ENCODE measurements around the gene MMP25. TPM values are rescaled to one million over a fixed set of nuclear protein-coding genes. Genes with fewer than 3 reads are reported as not detected.
A peak's percentile ranks its signal among the peaks of the same experiment; 100 is the strongest.

The MMP25 gene
- total and polyA plus RNA-seq, 9 of the 15 experiments (the other 6 are each of a cell fraction or from before 2014, with no cell fraction given): 0.03 to 0.04 TPM; not detected in 7

DNA sequence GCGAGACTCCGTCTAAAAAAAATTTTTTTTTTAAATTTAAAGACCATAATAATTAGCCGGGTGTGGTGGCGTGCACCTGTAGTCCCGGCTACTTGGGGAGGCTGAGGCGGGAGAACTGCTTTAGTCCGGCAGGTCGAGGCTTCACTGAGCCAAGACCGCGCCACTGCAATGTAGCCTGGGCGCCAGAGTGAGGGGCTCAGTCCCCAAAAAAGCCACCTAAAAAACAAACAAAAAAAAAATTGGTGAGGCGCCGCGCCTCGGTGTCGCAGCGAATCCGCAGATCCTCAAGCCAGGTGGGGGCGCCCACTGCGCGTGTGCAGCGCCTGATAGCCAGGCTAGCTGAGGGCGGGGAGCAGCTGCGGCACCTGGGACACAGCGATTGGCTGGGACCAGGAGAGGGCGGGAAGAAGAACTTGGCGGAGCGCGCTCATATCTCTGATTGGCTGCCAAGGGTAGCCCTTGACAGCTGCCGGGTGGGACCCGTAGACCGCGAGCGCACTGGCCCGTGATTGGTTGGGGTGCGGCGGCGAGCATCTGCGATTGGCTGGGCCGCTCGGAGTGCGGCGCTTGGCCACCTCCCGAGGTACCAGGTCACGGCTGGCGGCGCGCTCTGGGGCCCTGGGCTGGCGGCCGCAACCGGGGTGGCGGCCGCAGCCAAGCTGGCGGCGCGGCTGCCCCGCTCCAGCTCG, 42.6 kb upstream of the MMP25 start (continued):
- TF ChIP-seq ZNF561 (CRISPR knock-in tag; conservative IDR thresholded peaks at IDR 0.05) (no peak), PURB (CRISPR knock-in tag; IDR thresholded peaks at IDR 0.05; ENCODE audit: low read depth) (no peak), ARID1B (IDR thresholded peaks at IDR 0.05) (no peak), SOX6 (IDR thresholded peaks at IDR 0.05) (peak; percentile 28; the same call in 1 of the 2 replicates), SMAD2 (IDR thresholded peaks at IDR 0.05; ENCODE audit: low read depth, low read length) (no peak), EHMT2 (IDR thresholded peaks at IDR 0.05) (no peak), SMARCC2 (IDR thresholded peaks at IDR 0.05; ENCODE audit: low read depth) (no peak), TCFL5 (CRISPR knock-in tag; conservative IDR thresholded peaks at IDR 0.05) (no peak), C11orf30 (IDR thresholded peaks at IDR 0.05; ENCODE audit: low read depth) (no peak), BRD4 (IDR thresholded peaks at IDR 0.05) (no peak), CREB1 (IDR thresholded peaks at IDR 0.05) (no peak), CREB1 (CRISPR knock-in tag; IDR thresholded peaks at IDR 0.05) (peak; percentile 40; the same call in 1 of the 2 replicates), NCOA4 (IDR thresholded peaks at IDR 0.05; ENCODE audit: partially characterized antibody) (no peak), CSDE1 (IDR thresholded peaks at IDR 0.05) (no peak), CBX2 (IDR thresholded peaks at IDR 0.05; ENCODE audit: insufficient read depth, low read length, poor library complexity, severe bottlenecking) (no peak), BCL6 (CRISPR knock-in tag; IDR thresholded peaks at IDR 0.05) (no peak), KAT7 (CRISPR knock-in tag; IDR thresholded peaks at IDR 0.05; ENCODE audit: borderline replicate concordance) (no peak), ZFP36 (IDR thresholded peaks at IDR 0.05; ENCODE audit: low read depth, low read length, partially characterized antibody) (no peak), ARNT (IDR thresholded peaks at IDR 0.05) (no peak), TSC22D4 (tag; IDR thresholded peaks at IDR 0.05) (no peak), YY1 (IDR thresholded peaks at IDR 0.05; ENCODE audit: borderline replicate concordance in 1 of 3, control insufficient read depth in 1 of 3, extremely low read depth in 1 of 3, insufficient read depth in 3 of 3, insufficient read length in 1 of 3, insufficient replicate concordance in 2 of 3, low read depth in 1 of 3, low read length in 2 of 3) (peak in 2 of 3 experiments; percentile 22 to 27), ETV6 (IDR thresholded peaks at IDR 0.05; ENCODE audit: borderline replicate concordance in 1 of 2, low read depth in 2 of 2, low read length in 1 of 2) (no peak), ETV6 (CRISPR knock-in tag; IDR thresholded peaks at IDR 0.05; ENCODE audit: borderline replicate concordance) (no peak), ZNF143 (CRISPR knock-in tag; IDR thresholded peaks at IDR 0.05) (no peak), ZBTB1 (CRISPR knock-in tag; IDR thresholded peaks at IDR 0.05; ENCODE audit: borderline replicate concordance, low read depth) (no peak), E2F3 (CRISPR knock-in tag; IDR thresholded peaks at IDR 0.05) (no peak)
- TF ChIP-seq, protein P1, sequence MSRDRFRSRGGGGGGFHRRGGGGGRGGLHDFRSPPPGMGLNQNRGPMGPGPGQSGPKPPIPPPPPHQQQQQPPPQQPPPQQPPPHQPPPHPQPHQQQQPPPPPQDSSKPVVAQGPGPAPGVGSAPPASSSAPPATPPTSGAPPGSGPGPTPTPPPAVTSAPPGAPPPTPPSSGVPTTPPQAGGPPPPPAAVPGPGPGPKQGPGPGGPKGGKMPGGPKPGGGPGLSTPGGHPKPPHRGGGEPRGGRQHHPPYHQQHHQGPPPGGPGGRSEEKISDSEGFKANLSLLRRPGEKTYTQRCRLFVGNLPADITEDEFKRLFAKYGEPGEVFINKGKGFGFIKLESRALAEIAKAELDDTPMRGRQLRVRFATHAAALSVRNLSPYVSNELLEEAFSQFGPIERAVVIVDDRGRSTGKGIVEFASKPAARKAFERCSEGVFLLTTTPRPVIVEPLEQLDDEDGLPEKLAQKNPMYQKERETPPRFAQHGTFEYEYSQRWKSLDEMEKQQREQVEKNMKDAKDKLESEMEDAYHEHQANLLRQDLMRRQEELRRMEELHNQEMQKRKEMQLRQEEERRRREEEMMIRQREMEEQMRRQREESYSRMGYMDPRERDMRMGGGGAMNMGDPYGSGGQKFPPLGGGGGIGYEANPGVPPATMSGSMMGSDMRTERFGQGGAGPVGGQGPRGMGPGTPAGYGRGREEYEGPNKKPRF (IDR thresholded peaks at IDR 0.05; ENCODE audit: low read depth, low read length): no peak
- TF ChIP-seq, protein P2, sequence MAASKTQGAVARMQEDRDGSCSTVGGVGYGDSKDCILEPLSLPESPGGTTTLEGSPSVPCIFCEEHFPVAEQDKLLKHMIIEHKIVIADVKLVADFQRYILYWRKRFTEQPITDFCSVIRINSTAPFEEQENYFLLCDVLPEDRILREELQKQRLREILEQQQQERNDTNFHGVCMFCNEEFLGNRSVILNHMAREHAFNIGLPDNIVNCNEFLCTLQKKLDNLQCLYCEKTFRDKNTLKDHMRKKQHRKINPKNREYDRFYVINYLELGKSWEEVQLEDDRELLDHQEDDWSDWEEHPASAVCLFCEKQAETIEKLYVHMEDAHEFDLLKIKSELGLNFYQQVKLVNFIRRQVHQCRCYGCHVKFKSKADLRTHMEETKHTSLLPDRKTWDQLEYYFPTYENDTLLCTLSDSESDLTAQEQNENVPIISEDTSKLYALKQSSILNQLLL (CRISPR knock-in tag; IDR thresholded peaks at IDR 0.05; ENCODE audit: borderline replicate concordance): no peak

All from K562 (cell line).